ENCODE measurements around the gene CDC25A.
A peak's percentile ranks its signal among the peaks of the same experiment; 100 is the strongest.
"Not testable (repeated sequence)": the region's sequence is repeated elsewhere in the genome, so short reads cannot be mapped to it uniquely, and the experiment has no call there.

Gene CDC25A
- 0.12 to 0.76 (median 0.58) reads per million in 4 donors for total RNA-seq

GRCh38 chr3:48188266-48189201, at the start of gene CDC25A:
Gene CDC25A (minus strand): TSS chr3:48188417. CDS start chr3:48187947, 470 bp downstream.
- peak; percentile 86 to 99 (median 91) for DNase-seq

GRCh38 chr3:48236531-48236930, 48.3 kb upstream of the CDC25A start:
- no peak for DNase-seq

- no peak for DNase-seq
Measured at GRCh38 chr3:48233542-48233941, 45.3 kb upstream of the CDC25A start.

GRCh38 chr3:48232734-48233133, 44.5 kb upstream of the CDC25A start:
- DNase-seq: peak in 3 of 5 donors; percentile 16 to 46 (median 27)

GRCh38 chr3:48232232-48232631, 44.0 kb upstream of the CDC25A start:
- DNase-seq: no peak

GRCh38 chr3:48226939-48227338, 38.7 kb upstream of the CDC25A start:
- no peak for DNase-seq

- no peak for DNase-seq
Measured at GRCh38 chr3:48225587-48225986, 37.4 kb upstream of the CDC25A start.

GRCh38 chr3:48222616-48223513, 34.6 kb upstream of the CDC25A start, which contains the start of gene CAMP:
Gene CAMP (plus strand): TSS chr3:48223495. CDS start chr3:48223512, 17 bp downstream.
- no peak for DNase-seq

GRCh38 chr3:48220746-48221145, 32.5 kb upstream of the CDC25A start:
- no peak for DNase-seq

GRCh38 chr3:48219543-48219942, 31.3 kb upstream of the CDC25A start:
- DNase-seq: no peak

GRCh38 chr3:48218537-48218936, 30.3 kb upstream of the CDC25A start:
- DNase-seq: no peak

GRCh38 chr3:48217449-48217848, 29.2 kb upstream of the CDC25A start:
- no peak for DNase-seq

- DNase-seq: no peak
Measured at GRCh38 chr3:48215876-48216275, 27.7 kb upstream of the CDC25A start.

- DNase-seq: no peak
Measured at GRCh38 chr3:48215466-48215865, 27.2 kb upstream of the CDC25A start.

GRCh38 chr3:48215019-48215418, 26.8 kb upstream of the CDC25A start:
- no peak for DNase-seq

GRCh38 chr3:48214225-48214624, 26.0 kb upstream of the CDC25A start:
- DNase-seq: no peak

- not testable (repeated sequence) for DNase-seq
Measured at GRCh38 chr3:48211776-48212175, 23.6 kb upstream of the CDC25A start.

- DNase-seq: not testable (repeated sequence)
Measured at GRCh38 chr3:48210534-48210933, 22.3 kb upstream of the CDC25A start.

- DNase-seq: no peak
Measured at GRCh38 chr3:48209445-48209844, 21.2 kb upstream of the CDC25A start.

GRCh38 chr3:48208076-48208475, 19.9 kb upstream of the CDC25A start:
- DNase-seq: no peak

GRCh38 chr3:48202632-48203031, 14.4 kb upstream of the CDC25A start:
- DNase-seq: no peak

GRCh38 chr3:48199117-48199516, 10.9 kb upstream of the CDC25A start:
- DNase-seq: no peak

- DNase-seq: no peak
Measured at GRCh38 chr3:48196611-48197010, 8.4 kb upstream of the CDC25A start.

All from T-helper 1 cell (primary cell).